K562 (cell line): ENCODE data around the gene SYMPK. TPM values are rescaled to one million over a fixed set of nuclear protein-coding genes. Genes with fewer than 3 reads are reported as not detected.
A peak's percentile ranks its signal among the peaks of the same experiment; 100 is the strongest.

ENCODE experiments used
- ATAC-seq: fragments of 200-7000 bp; cut with Tn5 transposase; 3 replicates; pipeline ENCODE4 v1.9.1; 2020; ENCODE audit warnings: moderate library complexity
- BruUV-seq: library from RNA; stranded (reverse); fragments of 400-500 nt; replicated peaks from 2 replicates; lab custom pipeline; 2021; lab: Mats Ljungman, UMichigan
- CTCF ChIA-PET: fragments of 300-600 bp; formaldehyde crosslinking; extraction: SDS; loops from one replicate; lab custom pipeline; 2021; ENCODE audit warnings: low intra/inter-chr PET ratio; lab: Yijun Ruan, JAX
- POLR2A ChIA-PET: fragments of 300-600, 350-650 bp; sonication (Branson Sonifier 250); formaldehyde crosslinking; extraction: SDS; loops from one replicate; lab custom pipeline; 2021; ENCODE audit warnings: antibody characterized with exemption, inconsistent platforms; lab: Yijun Ruan, JAX
- DNase-seq, 4 experiments: peaks; one replicate each; pipeline versions ENCODE4 v3.0.0 to v3.0.0-alpha.2; 2011 to 2018; ENCODE audit warnings: low spot score in 3 of 4, mixed read lengths in 3 of 4; ENCODE audit errors: extremely low read depth in 1 of 4
- FAIRE-seq: peaks from 2 replicates; lab custom pipeline; 2011; peaks lifted over from hg19 to GRCh38; lab: Jason Lieb, UNC
- H2AFZ ChIP-seq: 2 replicates; pipeline ENCODE4 v1.6.0; 2011; ENCODE audit warnings: low read depth, low read length, control low read depth, inconsistent platforms
- H3K27ac ChIP-seq: fragments of 200-600 bp; 3 replicates; pipeline ENCODE4 v1.8.0; 2011; ENCODE audit warnings: low read depth, mild to moderate bottlenecking, control low read depth, inconsistent platforms, low read length, moderate library complexity, mixed read lengths; ENCODE audit errors: extremely low read depth
- H3K27me3 ChIP-seq, 2 experiments: fragments of 300-600 bp in 1 of 2; 2 replicates in 1 of 2; 3 replicates in 1 of 2; pipeline versions ENCODE4 v1.6.0 to v1.8.0; 2011; ENCODE audit warnings: inconsistent platforms in 2 of 2, low read length in 2 of 2, mild to moderate bottlenecking in 1 of 2, mixed read lengths in 1 of 2, moderate library complexity in 1 of 2; ENCODE audit not compliant: control insufficient read depth in 2 of 2, insufficient read depth in 2 of 2
- H3K36me3 ChIP-seq: fragments of 300-600 bp; 3 replicates; pipeline ENCODE4 v1.8.0; 2011; ENCODE audit warnings: mild to moderate bottlenecking, low read length, inconsistent platforms; ENCODE audit not compliant: control insufficient read depth, insufficient read depth
- H3K4me1 ChIP-seq, 2 experiments: fragments of 200-600 bp in 1 of 2; replicated peaks in 1 of 2; 2 replicates in 1 of 2; 3 replicates in 1 of 2; pipeline versions ENCODE4 v1.5.1 to v1.8.0; 2011; ENCODE audit warnings: inconsistent platforms in 2 of 2, low read length in 2 of 2, mild to moderate bottlenecking in 1 of 2, mixed read lengths in 1 of 2, moderate library complexity in 1 of 2; ENCODE audit not compliant: control insufficient read depth in 2 of 2, insufficient read depth in 2 of 2
- H3K4me2 ChIP-seq: 2 replicates; pipeline ENCODE4 v1.6.1; 2011; ENCODE audit warnings: low read length, control low read depth, inconsistent platforms, mixed read lengths; ENCODE audit not compliant: insufficient read depth
- H3K4me3 ChIP-seq: fragments of 200-600 bp; sonication (generic), shearing (Covaris generic); 2 replicates; pipeline ENCODE4 v1.5.1; 2016; ENCODE audit warnings: control low read depth, inconsistent platforms
- H3K79me2 ChIP-seq: fragments of 200-600 bp; 3 replicates; pipeline ENCODE4 v1.8.0; 2011; ENCODE audit warnings: low read length, inconsistent platforms; ENCODE audit not compliant: control insufficient read depth, insufficient read depth
- H3K9ac ChIP-seq, 2 experiments: 2 replicates each; pipeline versions ENCODE4 v1.6.0 to v1.6.1; 2011; ENCODE audit warnings: low read depth in 2 of 2, low read length in 2 of 2, control low read depth in 1 of 2, inconsistent platforms in 1 of 2, mild to moderate bottlenecking in 1 of 2, mixed read lengths in 1 of 2; ENCODE audit not compliant: insufficient read depth in 1 of 2
- H3K9me1 ChIP-seq: one replicate; pipeline ENCODE4 v1.6.0; 2011; ENCODE audit warnings: inconsistent platforms, mild to moderate bottlenecking, low read length, moderate library complexity; ENCODE audit not compliant: control insufficient read depth, insufficient read depth
- H3K9me3 ChIP-seq: replicated peaks from 2 replicates; pipeline ENCODE4 v1.5.1; 2011; ENCODE audit warnings: low read depth, low read length, inconsistent platforms; ENCODE audit not compliant: control insufficient read depth, insufficient read depth
- H4K20me1 ChIP-seq: replicated peaks from 2 replicates; pipeline ENCODE4 v1.6.1; 2011; ENCODE audit warnings: low read length, inconsistent platforms, mixed read lengths; ENCODE audit not compliant: control insufficient read depth, insufficient read depth
- CLOCK ChIP-seq: fragments of 250-450 bp; sonication (Bioruptor Pico); IDR thresholded peaks from 2 replicates; pipeline ENCODE4 v1.4.0; 2020; ENCODE audit warnings: mild to moderate bottlenecking, moderate library complexity, borderline replicate concordance
- ETS2 ChIP-seq: IDR thresholded peaks from 2 replicates; pipeline ENCODE4 v1.6.1; 2016; ENCODE audit warnings: borderline replicate concordance, missing genetic modification characterization, mild to moderate bottlenecking, moderate library complexity, missing compliant biosample characterization; ENCODE audit not compliant: poor library complexity, severe bottlenecking
- MTA2 ChIP-seq: fragments of 450-650 bp; IDR thresholded peaks from 2 replicates; pipeline ENCODE4 v1.6.1; 2016; ENCODE audit warnings: low read depth
- POLR2G ChIP-seq: fragments of 200-400 bp; formaldehyde crosslinking; IDR thresholded peaks from 2 replicates; pipeline ENCODE4 v1.6.1; 2017; ENCODE audit warnings: low read depth, mild to moderate bottlenecking, antibody characterized with exemption, low read length, moderate library complexity
- RBM39 ChIP-seq: fragments of 200-400 bp; formaldehyde crosslinking; optimal IDR thresholded peaks from 2 replicates; pipeline ENCODE3; 2018; ENCODE audit warnings: low read depth, low read length
- SIN3A ChIP-seq, 2 experiments: fragments of 150-350 bp in 1 of 2; IDR thresholded peaks; 2 replicates each; pipeline ENCODE4 v1.6.1; 2011 to 2016; ENCODE audit warnings: borderline replicate concordance in 2 of 2, low read depth in 2 of 2, low read length in 2 of 2, mild to moderate bottlenecking in 2 of 2, moderate library complexity in 2 of 2; ENCODE audit not compliant: control insufficient read depth in 1 of 2
- ZNF175 ChIP-seq: fragments of 200-800 bp; sonication (Bioruptor generic); IDR thresholded peaks from 2 replicates; pipeline ENCODE4 v1.6.1; 2016; ENCODE audit warnings: low read depth, mild to moderate bottlenecking, missing genetic modification characterization, missing compliant biosample characterization
- ZNF444 ChIP-seq: fragments of 250-450 bp; sonication (Bioruptor Pico); IDR thresholded peaks from 2 replicates; pipeline ENCODE4 v1.4.0; 2020; ENCODE audit warnings: mild to moderate bottlenecking, moderate library complexity
- ZNF766 ChIP-seq: fragments of 200-800 bp; sonication (Bioruptor generic); conservative IDR thresholded peaks from 2 replicates; pipeline ENCODE4 v1.6.1; 2016; ENCODE audit warnings: missing genetic modification characterization, missing compliant biosample characterization
- WGBS: fragments of 100-300 bp; shearing (Covaris generic); methylation state at CpG from one replicate; pipeline ENCODE4 v1.1.6; 2016; ENCODE audit warnings: low coverage, mixed read lengths; ENCODE audit not compliant: insufficient coverage; ENCODE audit errors: missing lambda C conversion rate; 5-methylcytosine and 5-hydroxymethylcytosine counted together
- in situ Hi-C: fragments of 300-500 bp; cut with MboI; formaldehyde crosslinking; loops from 4 replicates; pipeline ENCODE4 v1.15.0; 2018; ENCODE audit warnings: inconsistent platforms, mixed read lengths
- intact Hi-C: fragments of 100-400 bp; cut with micrococcal nuclease; formaldehyde crosslinking; loops from 2 replicates; pipeline ENCODE4 v1.14.2; 2022
- polyA plus RNA-seq, 8 experiments: library from polyadenylated mRNA; depleted of rRNA in 4 of 8; stranded (reverse) in 5 of 8; unstranded in 3 of 8; fragments of >200 nt; fragmentation: Nextera tagmentation in 2 of 8; fragmentation: Illumina TruSeq in 1 of 8; extraction: Ambion mirVana in 2 of 8; extraction: Trizol in 1 of 8; gene quantifications; 2 replicates each; pipeline versions ENCODE4 v1.2.1 to v1.2.3, GENCODE V29; 2011 to 2014; ENCODE audit warnings: inconsistent platforms in 1 of 8, missing spikeins in 1 of 8
- total RNA-seq, 7 experiments: library from RNA; depleted of rRNA in 6 of 7; stranded (reverse); fragments of >200 nt in 6 of 7; fragmentation: Illumina TruSeq in 2 of 7; extraction: Trizol in 2 of 7; gene quantifications; 2 replicates each; pipeline versions ENCODE4 v1.2.1 to v1.2.3, GENCODE V29; 2011 to 2021; ENCODE audit warnings: low replicate concordance in 1 of 7
- TF ChIP-seq, protein P1 (sequence below): fragments of 250-450 bp; sonication (Bioruptor Pico); IDR thresholded peaks from 2 replicates; pipeline ENCODE4 v1.8.0; 2022; ENCODE audit warnings: moderate library complexity, mild to moderate bottlenecking, inconsistent platforms

Gene SYMPK
- total and polyA plus RNA-seq, 9 of the 15 experiments (the other 6 are each of a cell fraction or from before 2014, with no cell fraction given) = 0.73 to 95.5 (median 58.4) TPM

DNA sequence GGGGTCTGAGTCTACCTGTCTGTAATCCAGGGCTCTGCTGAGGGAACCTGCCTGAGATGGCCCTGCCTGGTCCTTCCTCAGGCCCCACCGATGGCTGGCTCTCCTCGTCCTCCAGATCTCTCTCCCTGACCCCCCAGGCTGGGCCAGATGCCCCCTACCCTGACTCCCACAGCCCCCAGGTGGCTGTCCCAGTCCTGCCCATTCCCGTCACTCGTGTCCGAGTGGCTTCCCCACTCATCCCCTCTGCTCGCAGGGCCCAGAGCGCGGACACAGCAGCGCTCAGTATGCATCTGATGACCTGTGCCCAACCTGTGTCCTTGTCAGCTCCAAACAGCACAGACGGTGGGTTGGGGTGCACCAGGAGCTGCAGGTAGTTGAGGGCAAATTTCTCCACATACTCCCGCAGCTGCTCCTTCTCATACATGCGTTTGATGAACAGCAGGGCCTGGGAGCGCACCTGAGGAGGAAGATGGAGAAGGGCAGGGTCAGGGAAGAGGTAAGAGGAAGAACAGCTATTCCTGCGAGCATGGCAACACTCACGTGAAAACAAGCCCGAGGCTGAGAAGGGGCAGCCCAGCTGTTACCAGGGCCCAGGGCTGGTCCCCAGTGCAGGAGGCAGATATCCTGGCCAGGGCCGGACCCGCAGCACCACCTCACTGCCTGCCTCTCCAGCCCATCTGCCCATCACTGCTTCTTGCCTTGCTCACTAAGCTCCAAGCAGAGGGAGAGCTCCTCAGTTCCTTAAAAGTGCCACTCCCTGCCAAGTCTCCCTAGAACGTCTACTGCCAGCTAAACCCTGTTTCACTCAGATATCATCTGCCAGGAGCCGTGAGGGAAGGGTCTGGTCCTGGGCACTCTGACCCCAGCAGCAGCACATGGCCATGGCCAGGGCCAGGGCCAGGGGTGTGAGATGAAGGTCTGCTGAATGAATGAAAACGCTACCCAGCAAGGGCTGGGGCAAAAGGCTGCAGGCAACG lies 36.7 kb downstream of the SYMPK start:
- Histone ChIP-seq H3K4me2 (no peak overlapping the region), H2AFZ (no peak overlapping the region), H3K4me3 (no peak overlapping the region), H4K20me1 (no peaks in the 10 kb centered on the region)
- no peak for ATAC-seq
- intact Hi-C loops = no loop called here
- in situ Hi-C loops = no loop called here
- TF ChIP-seq POLR2G (peak; percentile 44), RBM39 (no peak)
- TF ChIP-seq, all 486 proteins: peak for 1
- FAIRE-seq (no peak), DNase-seq (no peak)
- H3K4me1 ChIP-seq = peaks cover 0 to 3% of the 10 kb centered on the region in 2 experiments; a peak in 1 of 5 replicates
- no peaks in the 10 kb centered on the region for H3K9me3 ChIP-seq
- 85% methylated on average over 21 of the region's 22 CpGs for WGBS
- no peak overlapping the region; a peak in 1 of 4 replicates for H3K9ac ChIP-seq
- ChIA-PET CTCF (no interaction called here), POLR2A (interaction anchor here (0.6 to 1.7 kb wide), 6 partner anchors 9 to 137 kb away, joined by 3 to 5 read pairs (median 3); no protein-coding TSS in a partner anchor)
- no peak overlapping the region for H3K27ac ChIP-seq
- H3K79me2 ChIP-seq = no peaks in the 10 kb centered on the region
- H3K27me3 ChIP-seq = no peaks in the 10 kb centered on the region
- peaks cover 6% of the 10 kb centered on the region for H3K9me1 ChIP-seq
- peaks cover 93% of the 10 kb centered on the region; the same call in 2 of the 3 replicates for H3K36me3 ChIP-seq
- BruUV-seq = no TSS peak

DNA sequence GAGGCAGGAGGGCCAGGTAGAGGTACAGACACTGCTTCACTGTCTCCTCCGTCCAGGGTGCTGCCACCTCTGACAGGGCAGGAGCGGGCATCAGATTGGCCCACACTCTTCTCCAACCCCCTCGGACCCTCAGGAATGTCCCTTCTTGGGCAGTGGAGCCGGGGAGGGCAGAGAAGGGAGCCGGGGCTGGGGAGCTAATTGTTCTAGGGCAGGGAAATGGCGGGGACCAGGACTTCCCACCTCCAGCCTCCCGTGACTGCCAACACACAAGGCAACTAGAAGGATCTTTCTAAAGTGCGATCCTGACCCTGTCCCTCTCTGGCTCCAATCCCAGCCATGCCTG lies 37.7 kb downstream of the SYMPK start:
- WGBS = 98% methylated on average over 8 of the region's 8 CpGs
- Histone ChIP-seq H3K4me3 (no peak overlapping the region), H2AFZ (no peak overlapping the region), H4K20me1 (0 out of 2 replicates have a peak, but pooled peaks cover 3% of the 10 kb centered on the region), H3K9me3 (no peaks in the 10 kb centered on the region), H3K4me2 (no peak overlapping the region), H3K9ac (peak overlapping the region in 1 of 2 experiments; percentile 26; a peak in 1 of 4 replicates), H3K9me1 (peaks cover 6% of the 10 kb centered on the region), H3K27ac (no peak overlapping the region), H3K79me2 (no peaks in the 10 kb centered on the region), H3K4me1 (peaks cover 0 to 8% of the 10 kb centered on the region in 2 experiments; a peak in 1 of 5 replicates), H3K27me3 (no peaks in the 10 kb centered on the region), H3K36me3 (peaks cover 96% of the 10 kb centered on the region; the same call in 2 of the 3 replicates)
- intact Hi-C loops = no loop called here
- CTCF ChIA-PET = no interaction called here
- no peak for FAIRE-seq
- ATAC-seq = no peak
- POLR2A ChIA-PET = interaction anchor here (0.7 to 1.7 kb wide), 3 partner anchors 11 to 156 kb away, joined by 3 to 5 read pairs (median 3); no protein-coding TSS in a partner anchor
- no TSS peak for BruUV-seq
- in situ Hi-C loops = no loop called here
- no peak for DNase-seq
- no peak for TF ChIP-seq ZNF766 (CRISPR knock-in tag)
- no peak for TF ChIP-seq MTA2
- no peak for TF ChIP-seq ZNF444 (CRISPR knock-in tag)
- no peak for TF ChIP-seq CLOCK
- TF ChIP-seq ETS2 (tag) = no peak
- TF ChIP-seq ZNF175 = no peak
- TF ChIP-seq SIN3A (IDR thresholded peaks at IDR 0.05; ENCODE audit: borderline replicate concordance in 2 of 2, control insufficient read depth in 1 of 2, low read depth in 2 of 2, low read length in 2 of 2) = no peak
- TF ChIP-seq, protein P1, sequence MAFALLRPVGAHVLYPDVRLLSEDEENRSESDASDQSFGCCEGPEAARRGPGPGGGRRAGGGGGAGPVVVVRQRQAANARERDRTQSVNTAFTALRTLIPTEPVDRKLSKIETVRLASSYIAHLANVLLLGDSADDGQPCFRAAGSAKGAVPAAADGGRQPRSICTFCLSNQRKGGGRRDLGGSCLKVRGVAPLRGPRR (CRISPR knock-in tag) = no peak
